ENCODE measurements around the gene FBXL5. TPM values are rescaled to one million over a fixed set of nuclear protein-coding genes. Genes with fewer than 3 reads are reported as not detected.

The FBXL5 gene
- total and polyA plus RNA-seq, 9 of the 15 experiments (the other 6 are each of a cell fraction or from before 2014, with no cell fraction given), result 6.0 to 35.2 (median 22.1) TPM

- TF ChIP-seq SP2 (IDR thresholded peaks at IDR 0.05; ENCODE audit: extremely low read depth, low read depth, low read length, poor library complexity, severe bottlenecking) (no peak), GABPB1 (CRISPR knock-in tag; IDR thresholded peaks at IDR 0.05) (no peak), TAF7 (tag; IDR thresholded peaks at IDR 0.05) (no peak), GTF2A2 (tag; IDR thresholded peaks at IDR 0.05) (no peak), NR3C1 (CRISPR knock-in tag; IDR thresholded peaks at IDR 0.05) (no peak), NR1H2 (CRISPR knock-in tag; IDR thresholded peaks at IDR 0.05) (no peak), SREBF2 (CRISPR knock-in tag; IDR thresholded peaks at IDR 0.05) (no peak)
Observed at GRCh38 chr4:15674046-15674445, 18.9 kb upstream of the FBXL5 start (continued).

- Histone ChIP-seq H3K36me3 (ENCODE audit: control insufficient read depth, insufficient read depth, low read length) (peaks cover 7% of the 10 kb centered on the region; the same call in 2 of the 3 replicates), H2AFZ (ENCODE audit: low read depth, low read length) (no peak overlapping the region), H3K27me3 (ENCODE audit: control insufficient read depth in 2 of 2, insufficient read depth in 2 of 2, low read length in 2 of 2) (no peaks in the 10 kb centered on the region), H3K9me1 (ENCODE audit: control insufficient read depth, insufficient read depth, low read length) (no peaks in the 10 kb centered on the region), H3K4me3 (no peak overlapping the region), H3K4me1 (replicated peaks in 1 of 2; ENCODE audit: control insufficient read depth in 2 of 2, insufficient read depth in 2 of 2, low read length in 2 of 2) (peaks cover 0 to 15% of the 10 kb centered on the region in 2 experiments; a peak in 3 of 5 replicates), H3K79me2 (ENCODE audit: control insufficient read depth, insufficient read depth, low read length) (peaks cover 47% of the 10 kb centered on the region), H3K9me3 (replicated peaks; ENCODE audit: control insufficient read depth, insufficient read depth, low read depth, low read length) (no peaks in the 10 kb centered on the region), H4K20me1 (replicated peaks; ENCODE audit: control insufficient read depth, insufficient read depth, low read length) (no peaks in the 10 kb centered on the region), H3K4me2 (ENCODE audit: insufficient read depth, low read length) (no peak overlapping the region), H3K27ac (ENCODE audit: extremely low read depth, low read depth, low read length) (no peak overlapping the region), H3K9ac (ENCODE audit: insufficient read depth in 1 of 2, low read depth in 2 of 2, low read length in 2 of 2) (no peak overlapping the region)
- ATAC-seq (no peak), FAIRE-seq (no peak), DNase-seq (ENCODE audit: extremely low read depth in 1 of 4, low spot score in 3 of 4) (no peak)
- no TSS peak for BruUV-seq (replicated peaks)
- intact Hi-C loops (cut with micrococcal nuclease), result no loop called here
- POLR2A ChIA-PET, result interaction anchor here (0.7 kb wide), 1 partner anchor 17 kb away, joined by 3 read pairs; no protein-coding TSS in a partner anchor
- WGBS (ENCODE audit: insufficient coverage, low coverage, missing lambda C conversion rate), result 80% methylated on average over 1 of the region's 1 CpG
- CTCF ChIA-PET (ENCODE audit: low intra/inter-chr PET ratio), result no interaction called here
- in situ Hi-C loops (cut with MboI), result loop anchor here (25.0 kb wide), 1 partner anchor 661 kb away; the partner anchor contains the start of gene CPEB2
- no peak for TF ChIP-seq CEBPZ (IDR thresholded peaks at IDR 0.05; ENCODE audit: borderline replicate concordance, low read depth, low read length)
- no peak for TF ChIP-seq LARP7 (IDR thresholded peaks at IDR 0.05)
- TF ChIP-seq SUPT5H (IDR thresholded peaks at IDR 0.05), result no peak
- no peak for TF ChIP-seq SMARCC2 (IDR thresholded peaks at IDR 0.05; ENCODE audit: low read depth)
- TF ChIP-seq CHAMP1 (IDR thresholded peaks at IDR 0.05), result no peak
- no peak for TF ChIP-seq ZFP1 (CRISPR knock-in tag; IDR thresholded peaks at IDR 0.05)
- TF ChIP-seq ILK (tag; IDR thresholded peaks at IDR 0.05; ENCODE audit: borderline replicate concordance, low read depth), result no peak
- TF ChIP-seq TRIM24 (IDR thresholded peaks at IDR 0.05), result no peak
- TF ChIP-seq HNRNPUL1 (IDR thresholded peaks at IDR 0.05; ENCODE audit: low read length), result no peak
Observed at GRCh38 chr4:15673337-15673736, 18.2 kb upstream of the FBXL5 start.
